Stimulated activated CD8-positive, alpha-beta memory T cell treated with anti-CD3 and anti-CD28 coated beads, Interleukin-2, amount 100 ng/mL, for 1 hour (primary cell): Measurements from ENCODE around the gene HNRNPU.
A peak's percentile ranks its signal among the peaks of the same experiment; 100 is the strongest.
"Not testable (repeated sequence)": the region's sequence is repeated elsewhere in the genome, so short reads cannot be mapped to it uniquely, and the experiment has no call there.

ENCODE experiments used
- DNase-seq, 2 donors: peaks; one replicate each; pipeline ENCODE4 v3.0.0-alpha.2; 2020; ENCODE audit warnings: low read depth in 2 of 2

Gene HNRNPU

DNA sequence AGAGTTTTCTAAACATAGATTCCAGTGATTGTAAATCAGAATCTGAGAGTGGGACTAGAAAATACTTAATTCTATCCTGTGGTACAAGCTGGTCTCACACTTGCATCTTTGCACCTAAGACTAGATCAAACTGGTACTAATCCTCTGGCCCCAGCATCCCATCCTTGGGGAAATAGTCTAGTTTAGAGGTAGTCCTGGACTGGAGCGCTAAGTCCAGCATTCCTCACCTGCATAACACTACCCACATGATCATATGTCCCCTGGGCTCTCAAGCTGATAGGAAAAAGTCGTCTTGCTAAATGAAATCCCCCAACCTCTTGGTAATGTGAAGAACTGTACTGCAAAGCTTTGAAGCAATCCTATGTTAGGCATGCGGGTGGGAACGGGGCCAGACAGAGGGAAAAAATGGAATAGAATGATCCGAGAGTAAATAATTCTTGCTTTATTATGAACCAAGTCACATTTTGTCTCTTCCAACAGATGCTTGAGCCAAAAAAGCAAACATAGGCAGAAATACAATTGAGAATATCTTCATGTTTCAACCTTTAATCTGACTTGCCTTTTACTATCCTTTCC, 24.0 kb downstream of the HNRNPU start:
- no peak for DNase-seq

DNA sequence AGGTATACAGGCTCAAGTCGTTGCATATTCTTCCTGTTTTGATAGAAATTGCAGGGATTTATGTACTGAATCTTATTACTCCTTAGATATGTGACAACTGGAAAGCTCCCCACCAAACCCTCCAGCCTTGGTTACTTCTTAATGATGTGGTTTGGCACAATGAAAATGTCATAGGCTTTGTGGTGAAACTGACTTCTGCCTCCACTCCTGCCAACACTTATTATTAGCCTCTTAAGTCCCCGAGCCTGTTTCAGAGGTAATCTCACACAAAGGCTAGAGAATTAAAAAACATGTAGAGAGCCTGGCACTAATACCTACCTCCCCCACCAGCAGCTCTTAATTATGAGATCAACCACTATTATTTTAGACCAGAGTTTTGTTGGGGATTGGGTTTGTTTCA, 24.7 kb downstream of the HNRNPU start:
- DNase-seq: no peak

DNA sequence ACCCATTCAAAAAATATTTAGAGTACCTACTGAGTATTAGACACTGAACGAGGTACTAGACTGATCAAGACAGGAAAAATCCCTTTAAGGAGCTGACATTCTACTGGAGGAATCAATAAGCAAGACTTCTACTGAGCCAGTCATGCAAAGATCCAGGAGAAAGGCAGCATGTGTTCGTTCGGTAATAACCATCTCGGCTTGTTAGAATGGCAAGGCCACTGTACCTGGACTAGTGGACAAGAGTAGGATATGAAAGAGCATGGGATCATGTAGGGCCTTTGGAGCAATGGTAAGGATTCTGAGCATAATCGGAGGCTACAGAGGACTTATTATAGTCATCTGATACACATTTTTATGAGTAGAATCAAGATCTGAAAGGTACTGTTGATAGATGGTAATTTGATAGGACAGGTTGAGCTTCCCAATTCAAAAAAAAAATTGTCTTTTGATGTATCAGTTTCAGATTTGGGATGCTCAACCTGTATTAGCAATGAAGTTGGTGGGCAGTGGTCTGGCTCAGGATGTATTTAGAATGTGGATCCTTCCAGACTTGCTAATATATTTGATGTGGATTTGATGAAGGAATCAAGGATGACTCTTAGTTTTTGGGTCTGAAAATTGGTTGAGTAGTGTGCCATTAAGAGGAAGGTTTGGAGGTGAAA, 26.6 kb downstream of the HNRNPU start:
- DNase-seq: no peak

DNA sequence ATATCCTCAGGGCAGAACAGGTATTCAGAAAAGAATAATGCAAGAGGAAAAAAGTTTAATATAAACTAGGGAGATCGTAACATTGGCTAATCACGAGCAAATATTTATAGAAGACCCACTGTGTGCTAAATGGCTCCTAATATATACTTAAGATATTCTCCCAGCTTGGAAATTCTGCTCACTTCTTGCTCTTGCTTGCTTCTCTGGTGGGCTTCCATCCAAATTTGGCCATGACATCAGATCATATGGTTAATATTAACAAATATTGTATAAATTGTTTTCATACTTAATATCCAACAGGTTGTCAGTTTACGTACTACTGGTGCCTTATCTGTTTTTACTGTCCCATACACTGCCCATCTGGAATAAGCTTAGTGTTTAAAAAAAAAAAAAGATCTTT, 27.8 kb downstream of the HNRNPU start:
- no peak for DNase-seq

GRCh38 chr1:244836135-244836521, 28.2 kb downstream of the HNRNPU start:
- no peak for DNase-seq

- peak in 1 of 2 donors; percentile 82 for DNase-seq
Observed at GRCh38 chr1:244835276-244836134, 28.8 kb downstream of the HNRNPU start, which contains the start of gene COX20. Gene COX20 (plus strand): TSS chr1:244835658. CDS start chr1:244835715, 57 bp downstream.

GRCh38 chr1:244834543-244835275, 29.6 kb downstream of the HNRNPU start:
- peak; percentile 77 to 79 for DNase-seq

- no peak for DNase-seq
Observed at GRCh38 chr1:244833734-244834542, 30.4 kb downstream of the HNRNPU start.

DNA sequence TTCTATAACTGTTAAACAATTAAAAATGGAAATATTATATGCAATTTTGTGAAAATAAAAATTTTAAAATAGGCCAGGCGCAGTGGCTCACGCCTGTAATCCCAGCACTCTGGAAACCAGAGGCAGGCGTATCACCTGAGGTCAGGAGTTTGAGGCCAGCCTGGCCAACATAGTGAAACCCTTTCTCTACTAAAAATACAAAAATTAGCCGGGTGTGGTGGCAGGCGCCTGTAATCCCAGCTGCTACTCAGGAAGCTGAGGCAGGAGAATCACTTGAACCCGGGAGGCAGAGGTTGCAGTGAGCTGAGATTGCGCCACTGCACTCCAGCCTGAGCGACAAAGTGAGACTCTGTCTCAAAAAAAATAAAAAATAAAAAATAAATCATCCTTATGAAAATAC, 31.1 kb downstream of the HNRNPU start:
- not testable (repeated sequence) for DNase-seq

- DNase-seq: no peak
Observed at GRCh38 chr1:244830639-244831038, 33.7 kb downstream of the HNRNPU start.

- DNase-seq: no peak
Observed at GRCh38 chr1:244826712-244827111, 37.6 kb downstream of the HNRNPU start.

DNA sequence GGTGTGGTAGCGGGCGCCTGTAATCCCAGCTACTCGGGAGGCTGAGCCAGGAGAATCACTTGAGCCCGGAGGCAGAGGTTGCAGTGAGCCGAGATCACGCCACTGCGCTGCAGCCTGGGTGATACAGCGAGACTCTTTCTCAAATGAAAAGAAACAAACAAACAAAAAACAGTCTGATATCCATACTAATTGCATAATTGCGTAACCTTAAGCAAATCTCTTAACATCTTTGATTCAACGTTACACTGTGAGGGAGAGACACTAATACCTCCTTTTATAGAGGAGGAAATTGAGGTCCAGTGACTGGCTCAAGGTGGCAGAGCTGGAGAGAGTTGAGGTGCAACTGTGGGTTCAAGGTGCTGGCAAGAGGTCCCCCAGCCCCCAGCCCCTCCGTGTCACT, 41.5 kb downstream of the HNRNPU start:
- no peak for DNase-seq

DNA sequence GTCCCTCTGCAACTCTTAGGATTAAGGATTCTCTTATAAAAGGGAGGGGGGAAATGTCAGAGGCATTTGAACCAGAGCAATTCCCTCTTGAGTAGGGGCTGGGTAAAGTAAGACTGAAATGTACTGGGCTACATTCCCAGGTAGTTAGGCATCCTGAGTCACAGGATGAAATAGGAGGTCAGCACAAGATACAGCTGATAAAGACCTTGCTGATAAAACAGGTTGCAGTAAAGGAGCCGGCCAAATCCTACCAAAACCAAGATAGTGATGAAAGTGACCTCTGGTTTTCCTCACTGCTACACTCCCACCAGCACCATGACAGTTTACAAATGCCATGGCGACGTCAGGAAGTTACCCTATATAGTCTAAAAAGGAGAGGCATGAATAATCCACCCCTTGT, 43.2 kb downstream of the HNRNPU start:
- DNase-seq: no peak

DNA sequence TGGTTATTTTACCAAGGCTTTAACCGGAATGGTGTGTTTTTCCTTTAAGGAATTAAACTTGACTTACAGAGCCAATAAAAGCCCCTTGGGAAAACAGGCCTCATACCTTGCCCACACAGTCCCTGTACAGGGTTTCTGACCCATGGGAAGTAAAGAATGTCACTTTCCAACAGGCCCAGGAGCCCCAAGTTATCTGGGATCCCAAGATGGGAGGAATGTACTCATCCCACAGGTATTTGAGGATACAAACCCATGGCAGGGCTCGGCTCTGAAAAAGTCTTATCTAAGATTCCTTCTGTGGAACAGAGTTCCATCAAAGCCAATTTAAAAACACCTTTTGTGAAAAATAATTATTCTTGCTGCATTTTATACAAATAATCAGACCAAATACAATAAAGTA, 44.2 kb downstream of the HNRNPU start:
- no peak for DNase-seq

DNA sequence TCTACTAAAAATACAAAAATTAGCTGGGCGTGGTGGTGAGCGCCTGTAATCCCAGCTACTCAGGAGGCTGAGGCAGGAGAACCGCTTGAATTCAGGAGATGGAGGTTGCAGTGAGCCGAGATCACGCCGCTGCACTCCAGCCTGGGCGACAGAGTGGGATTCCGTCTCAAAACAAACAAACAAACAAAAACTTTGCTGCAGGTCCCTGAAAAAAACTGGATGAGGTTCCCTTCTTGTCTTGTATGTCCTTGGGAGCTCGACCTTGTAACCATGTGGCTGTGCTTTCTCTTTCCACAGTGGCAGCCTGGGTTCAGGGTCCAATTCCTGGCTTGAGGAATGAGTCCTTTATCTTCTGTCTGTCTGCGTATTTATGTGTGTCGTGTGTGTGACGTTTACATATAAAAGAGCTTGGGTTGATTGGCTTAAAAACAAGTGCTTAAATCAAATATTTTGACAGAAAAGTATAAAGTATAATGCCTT, 46.9 kb downstream of the HNRNPU start:
- DNase-seq: no peak

DNA sequence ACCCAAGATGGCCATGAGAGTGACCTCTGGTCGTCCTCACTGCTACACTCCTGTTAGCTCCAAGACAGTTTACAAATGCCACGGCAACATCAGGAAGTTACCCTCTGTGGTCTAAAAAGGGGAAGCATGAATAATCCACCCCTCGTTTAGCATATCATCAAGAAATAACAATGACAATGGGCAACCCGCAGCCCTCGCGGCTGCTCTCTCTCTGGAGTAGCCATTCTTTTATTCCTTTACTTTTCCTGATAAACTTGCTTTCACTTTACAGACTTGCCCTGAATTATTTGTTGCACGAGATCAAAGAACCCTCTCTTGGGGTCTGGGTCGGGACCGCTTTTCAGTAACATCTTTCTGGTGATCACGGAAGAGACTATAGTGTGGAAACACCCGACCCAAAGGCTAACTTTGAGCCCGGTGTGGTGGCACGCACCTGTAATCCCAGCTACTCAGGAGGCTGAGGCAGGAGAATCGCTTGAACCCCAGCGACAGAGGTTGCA, 48.7 kb downstream of the HNRNPU start:
- no peak for DNase-seq

GRCh38 chr1:244813327-244813726, 51.0 kb downstream of the HNRNPU start:
- DNase-seq: no peak

- no peak for DNase-seq
Observed at GRCh38 chr1:244810221-244810620, 54.1 kb downstream of the HNRNPU start.

DNA sequence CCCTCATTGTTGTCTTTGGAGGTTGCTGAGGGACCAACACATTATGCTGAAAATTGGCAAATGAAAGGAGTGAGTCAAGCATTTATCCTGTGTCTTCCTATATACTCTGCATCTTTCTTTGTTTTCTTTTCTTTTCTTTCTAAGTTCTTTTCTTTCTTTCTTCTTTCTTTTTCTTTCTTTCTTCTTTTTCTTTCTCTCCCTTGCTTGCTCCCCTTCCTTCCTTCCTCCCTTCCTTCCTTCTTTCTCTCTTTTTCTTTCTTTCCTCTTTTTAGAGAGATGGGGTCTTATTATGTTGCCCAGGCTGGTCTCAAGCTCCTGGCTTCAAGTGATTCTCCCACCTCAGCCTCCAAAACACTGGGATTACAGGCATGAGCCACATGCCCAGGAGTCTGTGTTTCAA, 57.2 kb downstream of the HNRNPU start:
- no peak for DNase-seq

GRCh38 chr1:244804841-244805240, 59.5 kb downstream of the HNRNPU start:
- DNase-seq: no peak
